Skeletal muscle satellite cell (primary cell): ENCODE results near the gene COL17A1. TPM values are rescaled to one million over a fixed set of nuclear protein-coding genes. Genes with fewer than 3 reads are reported as not detected.
A peak's percentile ranks its signal among the peaks of the same experiment; 100 is the strongest.

Source experiments
- H3K27me3 ChIP-seq: 2 replicates; pipeline ENCODE4 v1.7.0; 2013; ENCODE audit warnings: low read length; ENCODE audit not compliant: control insufficient read depth, insufficient read depth
- H3K36me3 ChIP-seq: 2 replicates; pipeline ENCODE4 v1.7.0; 2013; ENCODE audit warnings: mild to moderate bottlenecking, control low read depth, low read length; ENCODE audit not compliant: insufficient read depth
- H3K4me1 ChIP-seq: 2 replicates; pipeline ENCODE4 v1.7.0; 2013; ENCODE audit warnings: low read length; ENCODE audit not compliant: control insufficient read depth, insufficient read depth
- H3K4me2 ChIP-seq: 2 replicates; pipeline ENCODE4 v1.7.0; 2013; ENCODE audit warnings: mild to moderate bottlenecking, low read length
- H3K4me3 ChIP-seq: 2 replicates; pipeline ENCODE4 v1.7.0; 2013; ENCODE audit warnings: low read length
- H3K9ac ChIP-seq: 2 replicates; pipeline ENCODE4 v1.7.0; 2013; ENCODE audit warnings: mild to moderate bottlenecking, low read depth, low read length, moderate library complexity
- H3K9me3 ChIP-seq: replicated peaks from 2 replicates; pipeline ENCODE4 v1.7.0; 2013; ENCODE audit warnings: mild to moderate bottlenecking, control low read depth, low read length
- total RNA-seq: library from RNA; depleted of rRNA; stranded (reverse); fragments of >200 nt; gene quantifications from 2 replicates; pipeline ENCODE4 v1.2.3, GENCODE V29; 2012; rRNA removed

COL17A1 gene
- total RNA-seq, result under 0.01 TPM in 2 replicates

DNA sequence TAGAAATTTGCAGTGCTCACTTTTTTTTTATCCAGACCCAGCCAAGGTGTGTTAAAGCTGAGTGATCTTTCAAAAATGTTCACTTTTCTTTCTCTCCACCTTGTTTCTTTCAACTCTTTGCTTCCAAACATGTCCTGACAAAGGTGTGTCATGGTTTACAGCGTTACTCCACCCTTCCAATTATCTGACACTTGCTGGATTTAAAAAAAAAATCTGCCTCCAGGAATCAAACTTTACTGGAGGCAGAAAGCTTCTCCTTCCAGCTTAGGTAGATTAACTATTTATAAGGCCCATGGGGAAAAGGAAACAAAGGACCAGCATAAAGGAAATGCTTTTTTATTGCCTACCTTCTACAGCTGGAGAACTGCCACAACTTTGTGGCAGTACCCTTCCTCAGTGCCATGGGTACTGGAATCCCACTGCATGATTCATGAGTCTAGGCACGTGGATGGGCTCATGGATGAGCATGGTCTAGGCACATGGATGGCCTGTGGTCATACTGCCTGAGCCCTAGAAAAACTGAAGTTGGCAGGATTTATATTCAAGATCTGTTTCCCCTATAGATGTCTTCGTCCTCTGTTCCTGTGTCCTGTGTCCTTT lies at the start of gene COL17A1:
Gene COL17A1, minus strand, starts transcription at position 80 of the 600 bp plus-strand sequence. CDS start 5,207 bp downstream, outside the sequence.
- no peak within 1 kb of the TSS for H3K4me3 ChIP-seq
- H3K9ac ChIP-seq, result no peak within 1 kb of the TSS
- no peak within 1 kb of the TSS for H3K4me2 ChIP-seq

DNA sequence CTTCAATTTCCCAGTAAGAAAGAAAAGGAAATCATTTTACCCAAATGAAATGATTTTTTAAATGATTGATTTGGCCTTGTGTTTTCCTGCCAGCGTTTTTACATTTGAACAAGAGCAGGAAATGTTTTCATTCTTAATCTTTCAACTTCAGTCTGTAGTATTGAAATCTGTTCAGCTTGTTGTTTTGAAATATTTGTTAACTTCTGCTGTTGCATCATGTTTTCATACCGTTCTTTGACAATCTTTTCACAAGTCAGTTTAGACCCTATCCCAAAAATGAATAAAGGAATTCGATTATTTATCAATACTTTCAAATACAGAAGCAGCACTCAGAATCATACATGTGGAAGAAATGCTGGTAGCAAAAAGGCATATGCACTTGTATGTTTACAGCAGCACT lies 44.4 kb upstream of the COL17A1 start:
- Histone ChIP-seq H3K4me1 (peaks cover 6% of the 10 kb centered on the region), H3K36me3 (no peaks in the 10 kb centered on the region), H3K9ac (no peak overlapping the region), H3K9me3 (no peaks in the 10 kb centered on the region), H3K27me3 (peaks cover 6% of the 10 kb centered on the region), H3K4me2 (no peak overlapping the region), H3K4me3 (no peak overlapping the region)

More for the DNA sequence above, at the start of gene COL17A1:
- H3K4me1 ChIP-seq, result no peaks in the 10 kb centered on the region
- no peaks in the 10 kb centered on the region for H3K9me3 ChIP-seq
- peaks cover 3% of the 10 kb centered on the region for H3K27me3 ChIP-seq
- no peaks in the 10 kb centered on the region for H3K36me3 ChIP-seq

GRCh38 chr10:104128214-104128613 lies 42.5 kb upstream of the COL17A1 start:
- Histone ChIP-seq H3K9me3 (no peaks in the 10 kb centered on the region), H3K4me1 (peaks cover 6% of the 10 kb centered on the region), H3K36me3 (no peaks in the 10 kb centered on the region), H3K4me3 (no peak overlapping the region), H3K4me2 (no peak overlapping the region), H3K9ac (no peak overlapping the region), H3K27me3 (peaks cover 2% of the 10 kb centered on the region)

DNA sequence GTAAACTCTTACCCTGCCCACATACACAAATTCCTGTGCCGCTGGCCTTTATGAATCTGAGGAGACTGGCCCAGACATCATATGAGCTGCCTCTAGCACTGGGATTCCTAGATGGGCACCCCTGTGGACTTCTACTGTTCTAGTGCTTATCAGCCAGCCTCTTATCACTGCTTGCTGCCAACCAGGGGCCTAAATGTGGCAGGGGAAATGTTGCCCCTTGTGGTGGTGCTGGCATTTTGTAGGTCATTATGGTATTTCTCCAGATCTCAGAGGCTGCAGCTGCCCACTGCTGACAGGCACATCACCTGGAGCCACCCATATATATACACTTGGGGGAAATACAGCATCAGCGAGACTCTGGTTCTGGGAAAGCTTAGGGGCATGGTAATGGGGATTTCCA lies 41.7 kb upstream of the COL17A1 start:
- Histone ChIP-seq H3K4me3 (no peak overlapping the region), H3K27me3 (no peaks in the 10 kb centered on the region), H3K4me1 (peaks cover 6% of the 10 kb centered on the region)

GRCh38 chr10:104123397-104123796 lies 37.7 kb upstream of the COL17A1 start:
- Histone ChIP-seq H3K4me1 (peaks cover 20% of the 10 kb centered on the region), H3K36me3 (no peaks in the 10 kb centered on the region), H3K9ac (no peak overlapping the region), H3K4me2 (no peak overlapping the region), H3K9me3 (no peaks in the 10 kb centered on the region), H3K27me3 (no peaks in the 10 kb centered on the region), H3K4me3 (no peak overlapping the region)

More for the DNA sequence above, 41.7 kb upstream of the COL17A1 start:
- Histone ChIP-seq H3K9ac (no peak overlapping the region), H3K9me3 (no peaks in the 10 kb centered on the region), H3K4me2 (no peak overlapping the region), H3K36me3 (no peaks in the 10 kb centered on the region)

DNA sequence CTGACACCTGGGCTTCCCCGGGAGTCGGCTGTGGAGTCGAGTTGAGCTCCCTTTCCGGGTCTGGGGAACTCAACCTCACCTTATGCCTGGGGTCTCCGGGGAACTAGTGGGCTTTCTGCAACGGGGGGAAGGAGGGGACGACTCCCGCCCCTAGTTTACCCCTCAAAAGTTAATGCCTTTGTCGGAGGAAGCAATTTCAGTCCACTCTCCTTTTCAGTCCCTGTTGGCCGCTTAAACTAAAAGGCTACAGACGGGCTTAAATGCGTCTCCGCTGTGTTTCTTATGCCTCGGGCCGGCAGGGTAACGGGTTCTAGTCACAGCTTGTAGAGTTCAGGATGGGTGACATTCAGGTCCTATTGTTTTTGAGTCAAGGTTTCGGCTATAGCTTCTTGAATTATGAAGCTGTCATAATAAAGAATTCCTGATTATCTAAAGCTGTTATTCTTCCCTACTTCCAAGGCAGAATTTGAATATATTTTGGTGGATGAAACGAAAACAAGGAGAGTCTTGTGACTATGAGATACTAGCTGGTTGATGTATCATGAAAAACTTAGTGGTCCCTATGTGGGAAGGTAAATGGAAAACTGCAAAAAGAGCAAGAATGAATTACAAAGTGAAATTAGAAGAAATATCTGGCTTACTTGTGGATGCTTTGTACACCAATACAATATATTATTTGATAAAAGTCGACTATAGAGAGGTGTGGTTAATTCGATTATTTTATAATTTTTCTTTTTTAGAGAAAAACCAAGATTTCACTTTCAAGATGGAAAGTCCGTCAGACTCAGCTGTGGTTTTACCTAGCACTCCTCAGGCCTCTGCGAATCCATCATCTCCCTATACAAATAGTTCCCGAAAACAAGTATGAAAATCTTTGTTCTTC lies 36.8 kb upstream of the COL17A1 start:
- Histone ChIP-seq H3K4me3 (peak overlapping the region; percentile 81), H3K4me2 (peak overlapping the region; percentile 83), H3K27me3 (no peaks in the 10 kb centered on the region), H3K36me3 (no peaks in the 10 kb centered on the region), H3K9ac (peak overlapping the region; percentile 85), H3K9me3 (no peaks in the 10 kb centered on the region), H3K4me1 (peaks cover 19% of the 10 kb centered on the region)

DNA sequence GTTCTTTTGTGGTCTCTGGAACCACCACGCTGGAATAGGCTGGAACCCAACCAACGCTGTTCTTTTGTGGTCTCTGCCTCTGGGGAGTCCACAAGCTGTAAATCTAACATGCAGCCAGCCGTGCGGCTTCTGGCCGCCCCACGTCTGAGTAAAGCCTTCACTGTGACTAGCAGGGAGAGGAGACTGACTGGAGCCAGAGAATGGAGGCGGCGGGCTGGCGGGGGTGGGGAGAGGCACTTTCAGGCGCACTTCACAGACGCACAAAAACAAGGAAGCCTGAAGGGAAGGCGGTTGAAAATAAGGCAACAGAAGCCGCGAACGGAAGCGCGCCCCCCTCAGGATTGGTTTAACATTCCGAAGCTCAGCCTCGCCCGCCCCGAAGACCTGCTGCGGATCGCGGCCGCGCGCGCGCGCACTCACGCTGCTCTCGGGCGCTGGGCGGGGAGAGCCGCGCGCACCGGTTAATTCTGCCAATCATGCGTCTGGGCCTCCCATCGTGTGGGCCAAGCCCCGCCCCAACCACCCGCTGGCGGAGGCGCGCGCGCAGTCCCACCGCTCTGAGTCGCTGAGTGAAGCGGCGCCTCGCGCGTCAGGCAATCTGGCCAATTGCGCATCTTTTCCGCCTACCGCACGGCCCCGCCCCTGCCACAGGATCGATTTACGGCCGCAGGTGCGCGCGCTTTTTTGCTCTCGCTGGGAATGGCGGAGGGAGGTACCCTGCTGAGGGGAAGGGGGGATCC lies 36.0 kb upstream of the COL17A1 start, which contains the start of gene SFR1:
Gene SFR1, plus strand, starts transcription at position 687 of the 740 bp plus-strand sequence. Its CDS starts 13 bp downstream, at position 700.
- H3K4me3 ChIP-seq, result peak within 1 kb of the TSS; percentile 81
- no peaks in the 10 kb centered on the region for H3K36me3 ChIP-seq
- H3K9ac ChIP-seq, result peak within 1 kb of the TSS; percentile 95
- peaks cover 19% of the 10 kb centered on the region for H3K4me1 ChIP-seq
- no peaks in the 10 kb centered on the region for H3K27me3 ChIP-seq
- no peaks in the 10 kb centered on the region for H3K9me3 ChIP-seq
- peak within 1 kb of the TSS; percentile 97 for H3K4me2 ChIP-seq

DNA sequence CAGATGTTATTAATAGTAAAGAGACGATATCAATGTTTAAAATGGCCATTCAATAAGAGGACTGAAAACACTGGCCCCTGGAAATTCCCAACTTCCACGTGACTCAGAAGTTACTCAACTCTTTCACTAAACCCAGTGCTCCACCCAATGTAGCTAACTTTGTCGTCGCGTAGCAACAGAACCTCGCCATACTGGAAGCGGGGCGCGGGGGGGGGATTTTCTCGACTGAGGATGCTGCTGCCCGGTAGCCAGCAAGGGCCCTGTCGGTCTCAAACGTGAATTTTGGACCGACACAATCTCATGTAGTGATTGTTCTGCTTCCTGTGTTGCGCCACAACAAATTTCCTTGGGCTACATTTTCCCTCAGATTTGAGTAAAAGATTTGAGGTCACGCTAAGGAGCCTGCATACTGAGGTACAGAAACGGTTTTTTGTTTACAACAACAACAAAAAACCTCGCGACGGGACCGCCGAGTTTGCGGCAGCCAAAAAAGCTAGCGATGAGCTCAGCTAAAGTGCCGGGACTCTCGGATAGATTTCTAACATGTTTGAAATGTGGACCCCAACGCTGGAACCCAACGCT lies 35.3 kb upstream of the COL17A1 start:
- Histone ChIP-seq H3K4me1 (peaks cover 19% of the 10 kb centered on the region), H3K4me3 (peak overlapping the region; percentile 72), H3K4me2 (peak overlapping the region; percentile 97), H3K9me3 (no peaks in the 10 kb centered on the region), H3K36me3 (no peaks in the 10 kb centered on the region), H3K27me3 (no peaks in the 10 kb centered on the region), H3K9ac (peak overlapping the region; percentile 95)

DNA sequence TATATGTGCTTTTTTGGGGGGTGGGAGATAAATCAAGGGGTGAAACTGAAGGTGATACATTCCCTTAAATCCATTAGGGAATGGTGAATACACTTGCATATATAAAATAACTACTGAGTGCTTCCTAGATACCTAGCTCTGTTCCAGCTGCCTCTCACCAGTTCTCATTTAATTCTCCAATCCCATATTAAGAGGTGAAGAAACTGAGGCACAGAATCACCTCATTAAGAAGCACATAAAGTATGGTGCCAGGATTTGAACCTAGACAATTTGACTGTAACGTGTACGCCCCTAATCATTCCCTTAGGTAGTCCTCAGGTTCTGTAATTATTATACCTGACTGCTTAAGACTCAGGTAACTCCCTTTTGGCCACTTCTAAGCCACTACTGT lies 34.8 kb upstream of the COL17A1 start:
- peak overlapping the region; percentile 95 for H3K9ac ChIP-seq
- no peaks in the 10 kb centered on the region for H3K9me3 ChIP-seq
- no peaks in the 10 kb centered on the region for H3K36me3 ChIP-seq
- H3K4me1 ChIP-seq, result peaks cover 19% of the 10 kb centered on the region
- H3K4me3 ChIP-seq, result peak overlapping the region; percentile 72
- peak overlapping the region; percentile 97 for H3K4me2 ChIP-seq
- H3K27me3 ChIP-seq, result no peaks in the 10 kb centered on the region

DNA sequence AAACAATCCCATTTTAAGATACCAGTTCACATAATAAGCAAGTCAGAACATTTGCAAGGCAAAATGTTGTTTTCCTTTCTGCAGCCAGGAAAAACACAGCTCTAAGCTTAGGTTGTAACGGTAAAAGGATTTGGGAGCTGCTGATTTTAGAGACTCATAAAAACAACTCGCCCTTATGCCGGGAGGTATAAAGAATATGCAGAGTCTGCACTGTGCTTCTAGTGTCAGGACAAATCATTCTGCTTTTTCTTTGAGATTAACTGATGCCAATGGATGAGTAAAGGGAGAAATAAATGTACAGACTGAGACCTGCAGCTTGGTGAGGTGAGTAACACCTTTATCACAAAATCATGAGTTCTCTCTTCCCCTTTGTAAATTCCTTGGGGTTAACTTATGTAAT lies 34.3 kb upstream of the COL17A1 start:
- no peaks in the 10 kb centered on the region for H3K9me3 ChIP-seq
- H3K36me3 ChIP-seq, result no peaks in the 10 kb centered on the region
- no peaks in the 10 kb centered on the region for H3K27me3 ChIP-seq
- H3K4me1 ChIP-seq, result peaks cover 19% of the 10 kb centered on the region
- H3K4me2 ChIP-seq, result peak overlapping the region; percentile 97
- no peak overlapping the region for H3K4me3 ChIP-seq
- H3K9ac ChIP-seq, result peak overlapping the region; percentile 95

GRCh38 chr10:104117839-104118323 lies 32.2 kb upstream of the COL17A1 start:
- H3K36me3 ChIP-seq, result no peaks in the 10 kb centered on the region
- H3K4me2 ChIP-seq, result no peak overlapping the region
- H3K9me3 ChIP-seq, result no peaks in the 10 kb centered on the region
- H3K4me3 ChIP-seq, result no peak overlapping the region
- no peak overlapping the region for H3K9ac ChIP-seq
- no peaks in the 10 kb centered on the region for H3K27me3 ChIP-seq
- peaks cover 19% of the 10 kb centered on the region for H3K4me1 ChIP-seq
